Measurements from ENCODE around the gene TMEM141.

The TMEM141 gene

DNA sequence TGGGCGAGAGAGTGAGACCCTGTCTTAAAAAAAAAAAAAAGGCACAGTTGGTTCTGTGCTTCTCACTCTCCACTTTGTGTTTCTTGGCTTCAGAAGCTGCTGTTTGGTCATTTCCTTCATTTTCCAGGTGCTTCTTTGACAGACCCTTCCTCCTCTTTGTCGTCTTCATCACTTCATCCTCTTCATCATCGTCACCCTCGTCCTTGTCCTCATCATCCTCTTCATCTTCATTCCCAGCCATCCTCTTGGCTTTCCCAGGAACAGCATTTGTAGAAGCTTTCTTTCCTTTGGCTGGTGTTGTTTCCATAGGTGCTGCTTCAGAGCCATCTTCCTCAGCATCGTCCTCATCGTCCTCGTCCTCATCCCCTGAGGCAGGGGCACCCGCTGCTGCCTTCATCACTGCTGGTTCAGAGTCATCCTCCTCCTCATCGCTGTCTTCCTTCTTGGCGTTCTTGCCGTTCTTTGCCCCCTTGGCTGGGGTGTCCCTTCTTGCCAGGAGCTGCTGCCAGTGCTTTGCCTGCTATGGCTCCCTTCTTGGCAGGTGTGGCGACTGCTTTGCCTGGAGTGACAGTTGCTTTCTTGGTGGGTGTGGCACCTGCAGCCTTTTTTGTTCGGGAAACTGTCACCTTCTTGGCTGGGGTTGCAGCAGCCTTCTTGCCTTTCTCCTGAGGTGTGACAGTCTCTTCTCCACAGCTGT, 23.7 kb downstream of the TMEM141 start:
- no peak for DNase-seq (ENCODE audit: low read depth)

DNA sequence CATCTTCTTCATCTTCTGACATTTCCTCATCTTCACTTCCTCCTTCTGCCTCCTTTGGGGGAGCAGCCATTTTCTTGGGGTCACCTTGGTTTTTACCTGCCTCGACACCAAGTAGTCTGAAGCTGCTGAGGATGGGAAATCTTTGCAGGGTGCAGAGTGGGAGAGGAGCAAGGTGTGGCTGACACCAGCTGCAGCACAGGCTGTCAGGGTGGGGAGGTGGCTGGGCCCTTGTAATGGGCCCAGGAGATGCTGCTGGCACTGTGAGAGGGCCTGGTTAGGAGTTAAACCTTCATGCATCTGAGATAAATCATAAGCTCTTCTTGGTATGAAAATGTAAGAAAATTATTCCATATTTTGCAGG, 24.3 kb downstream of the TMEM141 start:
- DNase-seq (ENCODE audit: low read depth), result no peak

DNA sequence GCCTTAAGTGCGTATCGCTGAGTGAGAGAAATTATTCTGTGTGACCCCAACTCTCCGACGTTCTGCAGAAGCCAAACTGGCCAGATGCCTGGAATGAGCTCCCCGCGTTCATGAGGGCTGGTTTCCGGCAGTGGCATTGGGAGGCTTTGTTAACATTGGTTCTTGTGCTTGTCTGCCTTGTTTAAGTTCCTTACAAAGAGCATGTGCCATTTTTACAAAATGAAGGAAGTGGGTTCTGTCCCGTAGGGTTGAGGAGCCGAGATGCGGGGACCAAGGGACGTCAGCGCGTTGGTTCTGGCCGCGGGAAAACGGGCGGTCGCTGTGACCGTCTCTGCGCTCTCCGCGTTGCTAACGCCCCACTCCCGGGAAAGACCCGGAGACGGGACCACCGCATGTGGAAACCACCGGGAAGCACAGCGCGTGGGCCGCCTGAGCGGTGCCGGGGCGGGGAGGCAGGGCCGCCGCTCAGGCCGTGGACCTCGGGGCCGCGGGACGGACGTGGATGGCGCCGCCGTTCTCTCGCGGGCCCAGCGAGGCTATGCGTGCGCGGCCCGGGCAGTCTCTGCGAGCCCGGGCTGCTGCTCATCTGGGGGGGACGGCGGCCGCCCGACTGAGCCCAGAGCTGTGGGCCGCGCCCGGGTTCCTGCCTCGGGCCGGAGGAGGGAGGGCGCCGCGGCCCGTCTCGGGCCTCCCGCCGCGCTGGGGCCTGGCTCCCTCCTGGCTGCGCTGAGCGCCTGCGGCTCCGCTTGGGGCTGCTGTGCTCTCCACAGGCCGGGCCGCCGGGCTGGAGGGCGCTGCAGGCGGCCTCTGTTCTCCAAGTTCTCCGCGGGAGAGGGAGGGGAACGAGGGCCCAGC, 30.1 kb downstream of the TMEM141 start:
- no peak for DNase-seq (ENCODE audit: low read depth)

DNA sequence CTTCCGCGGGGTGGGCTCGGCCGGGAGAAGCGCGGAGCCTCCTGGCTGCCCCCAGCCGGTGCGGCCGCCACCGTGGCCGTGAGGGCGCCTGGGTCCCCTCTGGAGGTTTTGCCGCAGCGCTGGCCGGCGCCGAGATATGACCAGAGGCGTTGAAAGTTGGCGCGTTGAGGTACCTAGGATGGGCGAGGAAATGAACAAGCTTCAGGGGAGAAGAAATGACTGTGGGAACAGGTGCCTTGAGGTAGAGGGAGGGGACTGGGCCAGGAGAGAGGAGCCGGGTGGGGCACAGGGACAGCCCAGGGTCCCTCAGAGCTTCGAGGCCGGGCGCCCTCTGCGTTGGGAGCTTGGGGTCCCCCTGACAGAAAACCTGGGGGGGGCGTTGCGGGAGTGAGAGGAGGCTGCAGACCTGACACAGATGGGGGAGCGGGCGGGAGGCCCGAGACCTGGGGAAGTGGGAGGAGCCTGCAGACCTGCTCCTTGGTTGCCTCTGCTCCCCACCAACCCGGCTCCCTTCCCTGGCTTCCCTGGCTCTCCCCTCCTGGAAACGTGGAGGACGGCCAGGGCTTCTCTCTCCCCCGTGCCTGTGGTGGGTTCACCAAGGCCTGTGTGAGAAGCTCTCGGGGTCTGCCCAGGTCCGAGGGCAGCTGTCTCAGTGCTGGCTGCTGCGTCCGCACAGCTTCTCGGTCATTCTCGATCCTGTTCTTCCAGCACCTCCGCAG, 30.8 kb downstream of the TMEM141 start:
- no peak for DNase-seq (ENCODE audit: low read depth)

DNA sequence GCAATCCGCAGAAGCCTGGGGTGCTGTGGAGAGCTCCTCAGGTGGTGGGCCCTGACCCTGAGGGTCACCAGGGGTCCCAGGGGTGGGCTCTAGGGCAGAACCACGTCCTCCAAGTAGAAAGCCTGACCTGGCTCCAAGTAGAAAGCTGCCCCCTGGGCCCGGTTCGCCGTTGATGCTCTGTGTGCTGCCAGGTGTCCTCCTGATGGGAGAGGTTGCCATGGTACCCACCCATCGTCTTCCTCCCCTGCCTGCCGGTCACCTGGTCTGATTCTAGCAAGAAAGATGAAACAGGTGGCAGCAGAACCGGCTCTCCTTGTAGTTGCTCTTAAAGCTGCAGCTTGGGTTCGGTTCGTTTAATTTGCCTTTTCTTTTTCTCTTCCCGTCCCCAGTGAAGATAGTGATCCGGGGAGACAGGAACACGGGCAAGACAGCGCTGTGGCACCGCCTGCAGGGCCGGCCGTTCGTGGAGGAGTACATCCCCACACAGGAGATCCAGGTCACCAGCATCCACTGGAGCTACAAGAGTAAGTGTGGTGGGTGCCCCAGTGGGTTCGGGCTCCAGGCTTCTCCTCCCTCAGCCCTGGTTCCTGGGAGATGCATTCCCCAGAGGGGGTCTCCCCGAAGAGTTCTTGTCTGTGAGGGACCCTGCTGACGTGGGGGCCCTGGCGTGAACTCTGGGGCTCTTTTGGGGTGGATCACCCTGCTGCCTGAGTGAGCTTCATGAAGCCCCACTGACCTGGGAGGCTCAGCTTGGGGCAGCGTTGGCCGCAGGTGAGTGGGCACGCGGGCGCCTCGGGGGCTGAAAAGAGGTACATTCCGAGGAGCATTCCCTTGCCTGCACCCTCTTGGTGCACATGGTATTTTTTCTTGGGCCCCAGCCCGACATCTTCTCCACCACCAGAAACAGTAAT, 32.2 kb downstream of the TMEM141 start:
- no peak for DNase-seq (ENCODE audit: low read depth)

DNA sequence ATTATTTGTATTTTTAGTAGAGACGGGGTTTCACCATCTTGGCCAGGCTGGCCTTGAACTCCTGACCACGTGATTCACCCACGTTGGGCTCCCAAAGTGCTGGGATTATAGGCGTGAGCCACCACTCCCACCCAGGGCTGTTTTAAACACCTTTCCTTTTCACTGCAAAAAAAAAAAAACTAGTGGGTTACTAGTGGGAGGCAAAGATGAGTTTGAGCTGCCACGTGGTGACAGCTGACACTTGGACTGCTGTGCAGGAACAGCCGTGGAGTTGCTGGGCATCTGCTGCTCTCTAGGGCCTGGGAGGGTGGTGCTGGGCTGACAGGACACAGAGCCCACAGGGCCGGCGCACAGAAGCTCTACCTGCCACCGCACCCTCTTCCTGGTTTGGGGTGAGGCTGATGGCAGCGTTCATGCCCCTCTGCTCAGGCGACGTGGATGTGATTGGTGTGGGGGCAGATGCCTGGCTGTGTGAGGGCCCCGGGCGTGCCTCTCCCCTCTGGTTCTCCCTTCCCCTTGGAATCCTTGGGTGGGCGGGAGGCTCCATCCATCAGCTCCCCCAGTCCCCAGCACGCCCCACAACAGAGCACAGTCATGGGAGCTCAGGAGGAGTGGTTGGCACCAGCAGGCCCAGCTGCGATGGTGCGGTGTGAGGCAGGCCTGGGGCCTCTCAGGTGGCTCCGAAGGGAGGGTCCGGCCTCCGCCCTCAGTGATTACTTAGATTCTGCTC, 33.5 kb downstream of the TMEM141 start:
- DNase-seq (ENCODE audit: low read depth), result no peak

DNA sequence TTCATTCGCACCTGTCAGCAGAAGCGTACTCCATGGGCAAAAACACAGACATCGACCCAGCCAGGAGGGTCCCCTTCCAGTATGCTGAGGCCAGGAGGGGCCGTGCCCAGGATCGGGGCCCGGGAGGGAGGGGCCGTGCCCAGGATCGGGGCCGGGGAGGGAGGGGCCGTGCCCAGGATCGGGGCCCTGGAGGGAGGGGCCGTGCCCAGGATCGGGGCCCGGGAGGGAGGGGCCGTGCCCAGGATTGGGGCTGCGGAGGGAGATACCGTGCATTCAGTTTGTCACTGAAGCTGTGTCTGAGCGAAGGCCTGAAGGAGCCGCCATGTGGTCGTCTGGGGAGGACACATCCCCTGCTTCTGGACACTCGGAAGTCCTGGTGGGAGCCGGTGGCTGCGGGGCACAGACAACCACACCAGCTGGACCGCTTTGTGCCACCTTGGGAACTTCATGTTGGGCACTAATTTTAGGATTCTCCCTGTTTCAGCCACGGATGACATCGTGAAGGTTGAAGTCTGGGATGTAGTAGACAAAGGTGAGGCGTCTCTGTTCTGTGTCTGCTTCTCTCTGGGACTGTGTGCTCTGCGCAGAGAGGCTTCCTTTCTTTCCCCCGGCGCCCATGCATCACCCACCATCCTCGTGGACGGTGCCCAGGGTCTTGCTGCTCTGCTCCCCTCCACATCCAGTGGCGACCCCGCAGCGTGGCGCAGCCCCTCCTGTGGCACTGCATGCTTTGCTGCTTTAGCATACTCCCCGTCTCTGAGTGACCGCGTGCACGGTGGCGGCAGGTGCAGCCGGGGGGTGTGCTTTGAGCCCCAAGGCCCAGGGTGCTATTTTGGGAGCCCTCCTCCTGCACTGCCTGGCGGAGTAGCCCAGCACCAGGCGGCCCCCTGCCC, 34.4 kb downstream of the TMEM141 start:
- DNase-seq (ENCODE audit: low read depth), result no peak

DNA sequence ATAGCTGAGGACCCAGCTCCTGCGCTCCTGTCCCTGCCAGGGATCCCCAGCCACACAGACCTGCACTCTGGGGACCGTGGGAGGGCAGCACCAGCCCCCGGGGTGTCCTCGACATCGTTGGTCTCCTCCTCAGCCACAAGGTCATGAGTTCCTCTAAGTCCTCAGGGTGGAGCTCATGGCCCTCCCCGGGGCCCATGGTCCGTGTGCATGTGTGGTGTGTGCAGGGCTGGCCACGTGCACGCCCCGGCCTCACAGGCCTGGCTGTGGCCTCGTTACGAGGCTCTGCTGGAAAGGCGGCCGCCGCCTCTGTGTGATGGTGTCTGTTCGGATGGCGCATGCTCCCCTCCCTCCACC, 35.0 kb downstream of the TMEM141 start:
- DNase-seq (ENCODE audit: low read depth), result no peak

DNA sequence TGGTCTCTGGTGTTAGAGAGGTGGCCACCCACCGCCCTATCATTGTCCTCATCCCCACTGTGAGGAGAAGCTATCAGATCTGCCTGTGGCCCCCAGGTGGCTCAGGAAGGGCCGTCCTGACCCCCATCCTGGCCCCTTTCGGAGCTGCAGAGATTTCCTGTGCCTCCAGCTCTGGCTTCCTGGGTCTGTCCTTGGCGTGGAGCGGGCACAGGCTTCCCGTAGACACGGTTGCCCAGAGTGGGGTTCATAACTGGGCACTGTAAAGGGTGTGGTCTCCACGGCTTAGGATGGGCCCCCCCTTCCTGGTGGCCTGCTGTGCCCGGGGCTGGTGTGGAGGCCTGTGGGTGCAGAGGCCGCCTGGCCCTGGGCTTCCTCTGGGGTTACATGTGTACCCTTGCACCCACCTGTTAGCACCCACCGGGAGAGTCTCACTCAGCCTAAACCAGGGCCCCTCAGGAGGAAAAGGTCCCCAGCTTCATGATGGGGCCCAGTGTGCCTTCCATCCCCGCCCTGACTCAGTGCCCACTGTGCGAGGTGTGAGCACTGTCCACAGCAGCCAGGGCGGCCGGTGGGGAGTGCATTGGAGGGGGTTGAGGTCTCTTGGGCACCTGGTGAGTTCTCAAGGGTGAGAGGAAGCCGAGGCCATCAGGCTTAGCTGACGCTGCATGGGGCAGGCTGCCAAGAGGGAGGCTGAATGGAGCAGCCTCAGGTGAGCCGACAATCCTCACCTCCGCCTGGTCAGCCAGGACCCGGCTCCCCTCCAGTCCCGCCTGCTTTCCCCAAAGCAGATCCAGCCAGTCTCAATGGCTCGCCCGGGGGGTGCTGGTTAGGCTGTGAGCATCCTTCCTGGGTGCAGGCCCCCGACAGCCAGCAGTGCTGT, 35.8 kb downstream of the TMEM141 start:
- DNase-seq (ENCODE audit: low read depth), result no peak

DNA sequence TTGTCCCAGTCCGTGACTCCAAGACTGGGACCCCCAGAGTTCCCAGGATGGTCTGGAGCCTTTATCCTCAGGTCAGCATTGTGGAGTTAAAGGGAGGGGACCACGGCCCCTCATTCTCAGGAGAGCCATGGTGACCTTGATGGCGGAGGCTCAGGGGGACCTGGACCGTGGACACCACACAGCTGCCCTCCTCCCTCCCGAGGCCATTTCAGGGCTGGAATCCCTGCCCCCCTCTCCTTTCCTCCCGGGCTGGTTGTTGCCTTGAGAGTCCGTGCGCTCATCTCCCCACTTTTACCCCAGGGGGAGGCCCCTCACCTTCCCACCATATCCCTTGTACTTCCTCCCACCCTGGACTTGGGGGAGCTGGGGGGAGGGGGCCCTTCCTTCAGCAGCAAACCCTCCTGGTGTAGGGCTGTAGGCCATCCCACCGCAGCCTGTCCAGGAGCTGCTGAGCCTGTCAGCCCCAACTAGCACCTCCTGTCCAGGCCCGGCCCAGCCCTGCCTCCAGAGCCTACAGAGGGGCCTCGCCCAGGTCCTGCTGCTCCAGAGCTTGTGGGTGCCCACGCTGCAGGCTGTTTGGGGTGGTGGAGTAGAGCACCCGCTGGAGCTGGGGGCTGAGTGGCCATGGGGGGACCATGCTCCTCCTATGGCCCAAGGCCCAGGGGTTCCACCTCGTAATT, 36.8 kb downstream of the TMEM141 start:
- no peak for DNase-seq (ENCODE audit: low read depth)

DNA sequence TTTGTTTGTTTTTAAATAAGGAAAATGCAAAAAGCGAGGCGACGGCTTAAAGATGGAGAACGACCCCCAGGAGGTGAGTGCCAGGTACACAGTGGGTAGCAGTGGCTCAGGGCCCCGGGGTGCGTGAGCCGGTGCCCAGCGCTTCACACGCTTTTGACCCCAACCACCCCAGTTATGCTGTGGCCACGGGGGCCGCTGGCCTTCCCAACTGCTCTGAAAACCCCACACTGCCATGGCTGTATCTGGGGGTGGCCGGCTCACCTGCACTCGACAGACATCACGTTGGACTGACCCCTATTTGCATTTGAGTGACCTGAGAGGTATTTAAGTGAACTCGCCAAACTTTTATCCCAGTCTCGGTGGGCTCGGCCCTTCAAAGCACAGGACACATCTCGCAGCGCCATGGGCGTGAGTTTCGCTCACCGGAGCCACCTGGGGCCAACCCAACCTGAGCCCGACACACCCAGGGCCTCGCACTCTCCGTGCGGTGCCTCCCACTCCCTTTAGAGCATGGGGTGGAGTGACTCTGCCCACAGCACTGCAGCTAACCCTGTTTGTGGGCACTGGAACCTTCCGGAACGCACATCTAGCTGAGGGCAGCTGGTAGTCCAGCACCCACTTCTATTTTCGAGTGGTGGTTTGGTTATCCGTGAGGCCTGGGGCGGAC, 37.5 kb downstream of the TMEM141 start:
- no peak for DNase-seq (ENCODE audit: low read depth)

DNA sequence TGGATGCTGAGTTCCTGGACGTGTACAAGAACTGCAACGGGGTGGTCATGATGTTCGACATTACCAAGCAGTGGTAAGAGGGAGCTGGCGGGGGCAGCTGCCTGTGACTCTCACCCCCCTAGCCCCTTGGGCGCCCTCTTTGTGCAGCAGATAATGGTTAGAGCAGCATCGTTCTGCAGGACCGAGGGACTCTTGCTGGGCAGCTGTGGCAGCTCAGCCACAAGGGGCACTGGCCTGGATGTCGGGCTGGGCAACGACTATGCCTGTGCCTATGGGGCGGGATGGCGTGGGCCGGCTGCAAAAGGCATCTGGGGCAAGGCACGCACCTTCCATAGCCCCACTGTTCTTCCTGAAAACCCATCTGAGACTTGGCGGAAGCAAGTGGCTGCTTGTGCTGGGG, 38.3 kb downstream of the TMEM141 start:
- no peak for DNase-seq (ENCODE audit: low read depth)

DNA sequence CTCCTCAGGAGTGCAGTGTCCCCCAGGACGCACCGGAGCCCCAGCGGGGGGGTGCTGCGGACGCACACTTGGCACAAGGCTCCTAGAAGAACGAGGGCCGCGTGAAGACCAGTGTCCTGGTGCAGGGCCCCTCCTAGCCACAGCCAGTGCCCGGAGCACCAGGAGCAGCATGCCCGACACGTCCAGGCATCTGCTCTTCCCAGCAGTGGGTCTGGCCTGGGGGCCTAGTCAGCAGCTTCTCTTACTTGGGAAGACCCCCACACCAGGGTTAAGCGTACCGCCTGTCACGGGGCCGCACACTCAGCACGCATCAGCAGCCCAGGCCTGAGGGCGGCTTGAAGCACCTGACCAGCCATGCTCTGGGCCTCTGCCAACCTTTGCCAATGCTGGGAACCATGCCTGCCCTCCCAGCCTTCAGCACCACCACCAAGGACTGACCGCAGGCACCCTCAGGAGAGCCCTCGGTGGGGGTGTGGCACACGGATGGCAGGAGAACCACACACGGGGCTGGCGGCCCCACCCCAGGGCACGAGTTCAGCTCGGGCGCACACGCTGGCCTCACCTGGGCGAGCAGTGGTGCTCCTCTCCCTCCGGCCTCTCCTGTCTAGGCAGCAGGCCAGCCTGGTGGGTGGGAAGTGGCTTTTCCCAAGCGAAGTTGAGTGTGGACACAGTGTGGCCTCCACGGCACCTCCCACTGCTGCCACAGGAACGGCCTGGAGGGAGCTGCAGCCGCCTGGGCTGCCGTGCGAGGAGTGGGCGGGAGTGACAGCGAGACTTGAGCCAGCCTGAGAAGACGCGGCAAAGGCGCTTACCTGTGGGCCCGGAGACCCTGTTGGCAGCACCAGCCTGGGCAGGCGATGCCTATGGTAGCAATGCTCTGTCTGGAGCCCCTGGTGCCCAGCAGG, 39.1 kb downstream of the TMEM141 start:
- DNase-seq (ENCODE audit: low read depth), result no peak

DNA sequence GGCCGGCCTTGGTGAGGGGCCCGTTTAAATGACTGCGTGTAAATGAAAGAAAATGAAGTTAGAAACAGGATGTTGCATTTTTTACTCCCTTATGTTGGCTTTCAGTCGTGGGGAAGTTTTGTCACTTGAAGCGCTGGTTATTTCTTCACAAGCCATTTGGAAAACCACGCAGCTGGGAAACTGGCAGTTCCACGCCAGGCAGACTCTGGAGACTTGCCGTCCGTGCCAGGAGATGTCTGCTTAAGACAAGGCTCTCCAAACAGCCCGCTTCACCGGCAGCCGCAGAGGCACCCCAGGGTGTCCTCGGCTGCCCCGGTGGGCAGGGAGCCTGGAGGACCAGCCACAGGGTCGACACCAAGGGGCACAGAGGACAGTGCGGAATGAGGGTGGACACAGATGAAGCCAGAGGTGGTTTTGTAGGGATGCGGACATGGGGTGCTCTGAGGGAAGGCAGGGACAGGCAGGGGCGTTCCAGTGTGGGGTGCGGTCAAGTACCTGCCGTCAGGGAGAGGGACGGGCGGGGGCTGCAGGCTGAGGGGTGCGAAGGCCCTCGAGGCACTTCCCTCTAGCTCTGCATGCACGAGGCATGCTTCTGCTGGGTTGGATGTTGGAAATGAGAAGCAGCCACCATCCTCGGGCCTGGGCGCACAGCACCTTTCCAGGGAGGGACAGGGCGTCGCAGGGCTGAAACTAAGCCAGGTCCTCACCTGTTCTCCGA, 40.0 kb downstream of the TMEM141 start:
- DNase-seq (ENCODE audit: low read depth), result no peak

DNA sequence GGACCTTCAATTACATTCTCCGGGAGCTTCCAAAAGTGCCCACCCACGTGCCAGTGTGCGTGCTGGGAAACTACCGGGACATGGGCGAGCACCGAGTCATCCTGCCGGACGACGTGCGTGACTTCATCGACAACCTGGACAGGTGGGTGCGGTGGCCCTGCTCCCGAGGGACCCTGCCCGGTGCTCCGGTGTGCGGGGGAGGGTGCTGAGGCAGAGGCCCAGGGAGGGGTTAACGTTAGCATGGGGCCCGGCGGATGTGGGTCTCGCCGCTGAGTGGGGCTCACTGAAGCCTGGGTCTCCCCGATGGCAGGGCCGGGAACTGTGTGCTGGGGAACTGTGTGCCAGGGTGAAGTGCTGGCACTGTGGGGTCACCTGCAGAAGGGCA, 40.6 kb downstream of the TMEM141 start:
- DNase-seq (ENCODE audit: low read depth), result no peak

DNA sequence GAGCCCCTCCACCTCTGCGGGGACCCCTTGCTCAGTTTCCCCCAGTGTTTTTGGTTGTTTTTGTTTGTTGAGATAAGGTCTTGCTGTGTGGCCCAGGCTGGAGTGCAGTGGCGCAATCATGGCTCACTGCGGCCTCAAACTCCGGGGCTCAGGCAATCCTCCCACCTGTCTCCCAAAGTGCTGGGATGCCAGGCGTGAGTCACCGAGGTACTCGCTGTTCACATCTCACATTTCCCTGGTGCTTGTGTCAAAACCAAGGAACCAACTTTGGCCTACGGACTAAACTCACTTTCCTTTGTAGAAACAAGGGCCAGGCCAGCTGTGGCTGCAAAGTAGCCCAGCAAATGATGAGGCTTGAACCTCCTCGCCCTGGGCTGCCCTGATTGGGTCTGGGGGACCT, 41.4 kb downstream of the TMEM141 start:
- DNase-seq (ENCODE audit: low read depth), result no peak

All from ELR (cell line).